CD4-positive, alpha-beta T cell (primary cell): ENCODE measurements around the gene VAMP4. TPM values are rescaled to one million over a fixed set of nuclear protein-coding genes. Genes with fewer than 3 reads are reported as not detected.

Source experiments
- ATAC-seq: fragments of 200-7000 bp; cut with Tn5 transposase; one replicate; pipeline ENCODE4 v1.10.0; 2022; ENCODE audit warnings: mild to moderate bottlenecking; ENCODE audit not compliant: poor library complexity
- CTCF ChIA-PET: fragments of 350-600 bp; sonication (Branson Sonifier 250); formaldehyde crosslinking; loops from one replicate; lab custom pipeline; 2021; ENCODE audit warnings: antibody characterized with exemption, inconsistent platforms; lab: Charles Lee
- POLR2A ChIA-PET: fragments of 350-600 bp; sonication (Branson Sonifier 250); formaldehyde crosslinking; loops from one replicate; lab custom pipeline; 2021; ENCODE audit warnings: antibody characterized with exemption, inconsistent platforms; lab: Charles Lee
- DNase-seq, 14 experiments: peaks; one replicate each; pipeline ENCODE4 v3.0.0-alpha.2; 2013 to 2020; ENCODE audit warnings: mixed read lengths in 2 of 14
- H3K27ac ChIP-seq, 2 donors: one replicate each; pipeline versions ENCODE4 v1.5.1 to v1.7.0; 2013; ENCODE audit warnings: low read length in 2 of 2, low read depth in 1 of 2, mild to moderate bottlenecking in 1 of 2
- H3K27me3 ChIP-seq, 2 experiments: 1 replicate in 1 of 2; 2 replicates in 1 of 2; pipeline versions ENCODE4 v1.6.1 to v1.7.0; 2013; ENCODE audit warnings: low read length in 2 of 2, control low read depth in 1 of 2, mild to moderate bottlenecking in 1 of 2, moderate library complexity in 1 of 2; ENCODE audit not compliant: insufficient read depth in 2 of 2, control insufficient read depth in 1 of 2
- H3K36me3 ChIP-seq: one replicate; pipeline ENCODE4 v1.6.1; 2013; ENCODE audit warnings: low read length, control low read depth; ENCODE audit not compliant: insufficient read depth
- H3K4me1 ChIP-seq: one replicate; pipeline ENCODE4 v1.6.1; 2013; ENCODE audit warnings: low read length, control low read depth; ENCODE audit not compliant: insufficient read depth
- H3K4me3 ChIP-seq: one replicate; pipeline ENCODE4 v1.5.1; 2013; ENCODE audit warnings: mild to moderate bottlenecking, low read length, moderate library complexity
- H3K9me3 ChIP-seq, 2 experiments: 1 replicate in 1 of 2; 2 replicates in 1 of 2; pipeline versions ENCODE4 v1.6.1 to v1.7.0; 2013; ENCODE audit warnings: low read length in 2 of 2, mild to moderate bottlenecking in 2 of 2, control low read depth in 1 of 2, moderate library complexity in 1 of 2; ENCODE audit not compliant: control insufficient read depth in 1 of 2, insufficient read depth in 1 of 2
- H3K27ac Mint-ChIP-seq: one replicate; pipeline ENCODE4 v1.8.0; 2020; ENCODE audit warnings: mixed read lengths
- H3K27me3 Mint-ChIP-seq: one replicate; pipeline ENCODE4 v1.8.0; 2021; ENCODE audit warnings: mixed read lengths
- H3K36me3 Mint-ChIP-seq: one replicate; pipeline ENCODE4 v1.8.0; 2021; ENCODE audit warnings: low read depth, mixed read lengths
- H3K4me1 Mint-ChIP-seq: one replicate; pipeline ENCODE4 v1.8.0; 2021; ENCODE audit warnings: low read depth, mixed read lengths
- H3K4me3 Mint-ChIP-seq: one replicate; pipeline ENCODE4 v1.8.0; 2020; ENCODE audit warnings: mild to moderate bottlenecking, mixed read lengths
- H3K9me3 Mint-ChIP-seq: one replicate; pipeline ENCODE4 v1.8.0; 2020; ENCODE audit warnings: mixed read lengths
- CTCF ChIP-seq: fragments of 200-600 bp; IDR thresholded peaks from one replicate; pipeline ENCODE4 v1.8.0; 2022; ENCODE audit warnings: antibody characterized with exemption, mild to moderate bottlenecking
- intact Hi-C, 2 experiments: fragments of 100-400 bp; cut with DNase I in 1 of 2; cut with micrococcal nuclease in 1 of 2; formaldehyde crosslinking; loops; one replicate each; pipeline versions ENCODE4 v1.15.1 to v1.9.0; 2023 to 2025; cut with DNase I, micrococcal nuclease
- total RNA-seq, 174 experiments: library from RNA in 2 of 174; stranded (reverse) in 2 of 174; gene quantifications; one replicate each; pipeline ENCODE4 v1.2.3 and lab custom pipeline; 2021 to 2026

VAMP4 gene
- total RNA-seq, 2 experiments from 2014 or later: 8.1 to 12.1 TPM

GRCh38 chr1:171717062-171717718 is 24.7 kb downstream of the VAMP4 start:
- H3K4me3 ChIP-seq: no peak overlapping the region
- no peak overlapping the region for H3K4me3 Mint-ChIP-seq
- H3K36me3 Mint-ChIP-seq: peaks cover 89% of the 10 kb centered on the region
- H3K9me3 ChIP-seq: no peaks in the 10 kb centered on the region
- CTCF ChIA-PET: interaction anchor here (2.0 kb wide), 1 partner anchor 24 kb away, joined by 8 read pairs; no protein-coding TSS in a partner anchor
- peaks cover 13% of the 10 kb centered on the region for H3K4me1 Mint-ChIP-seq
- H3K27ac Mint-ChIP-seq: no peak overlapping the region
- DNase-seq (no peak), ATAC-seq (no peak)
- no peaks in the 10 kb centered on the region for H3K9me3 Mint-ChIP-seq
- peaks cover 23% of the 10 kb centered on the region for H3K36me3 ChIP-seq
- no peaks in the 10 kb centered on the region for H3K27me3 Mint-ChIP-seq
- H3K27ac ChIP-seq: no peak overlapping the region
- no peaks in the 10 kb centered on the region for H3K27me3 ChIP-seq
- intact Hi-C loops: no loop called here
- no peak for TF ChIP-seq CTCF
- POLR2A ChIA-PET: interaction anchor here (0.6 kb wide), 1 partner anchor 235 kb away, joined by 3 read pairs; no protein-coding TSS in a partner anchor
- H3K4me1 ChIP-seq: no peaks in the 10 kb centered on the region

GRCh38 chr1:171716616-171717015 is 25.2 kb downstream of the VAMP4 start:
- ATAC-seq (no peak), DNase-seq (no peak)
- Histone ChIP-seq H3K9me3 (no peaks in the 10 kb centered on the region), H3K4me3 (no peak overlapping the region), H3K27me3 (no peaks in the 10 kb centered on the region), H3K27ac (no peak overlapping the region), H3K36me3 (peaks cover 23% of the 10 kb centered on the region), H3K4me1 (no peaks in the 10 kb centered on the region)
- Mint-ChIP-seq H3K27me3 (no peaks in the 10 kb centered on the region), H3K4me1 (peaks cover 13% of the 10 kb centered on the region), H3K36me3 (peaks cover 85% of the 10 kb centered on the region), H3K9me3 (no peaks in the 10 kb centered on the region), H3K4me3 (no peak overlapping the region), H3K27ac (no peak overlapping the region)
- ChIA-PET CTCF (interaction anchor here (1.1 to 2.0 kb wide), 2 partner anchors 24 to 72 kb away, joined by 3 to 8 read pairs; no protein-coding TSS in a partner anchor), POLR2A (interaction anchor here (0.6 kb wide), 1 partner anchor 234 kb away, joined by 3 read pairs; no protein-coding TSS in a partner anchor)
- no peak for TF ChIP-seq CTCF
- intact Hi-C loops: no loop called here

GRCh38 chr1:171715813-171716251 is 26.0 kb downstream of the VAMP4 start:
- CTCF ChIA-PET: interaction anchor here (1.1 to 2.0 kb wide), 2 partner anchors 25 to 71 kb away, joined by 3 to 8 read pairs; no protein-coding TSS in a partner anchor
- no peak for DNase-seq
- H3K9me3 Mint-ChIP-seq: no peaks in the 10 kb centered on the region
- Histone ChIP-seq H3K27me3 (no peaks in the 10 kb centered on the region), H3K9me3 (no peaks in the 10 kb centered on the region), H3K36me3 (peaks cover 23% of the 10 kb centered on the region), H3K4me1 (no peaks in the 10 kb centered on the region), H3K4me3 (no peak overlapping the region), H3K27ac (no peak overlapping the region)
- H3K27ac Mint-ChIP-seq: no peak overlapping the region
- H3K4me3 Mint-ChIP-seq: no peak overlapping the region
- H3K36me3 Mint-ChIP-seq: peaks cover 78% of the 10 kb centered on the region
- intact Hi-C loops: no loop called here
- ATAC-seq: no peak
- H3K27me3 Mint-ChIP-seq: no peaks in the 10 kb centered on the region
- POLR2A ChIA-PET: no interaction called here
- H3K4me1 Mint-ChIP-seq: peaks cover 8% of the 10 kb centered on the region
- TF ChIP-seq CTCF: no peak
